ENCODE results near the gene ARRDC1.
"Not testable (repeated sequence)": the region's sequence is repeated elsewhere in the genome, so short reads cannot be mapped to it uniquely, and the experiment has no call there.

ARRDC1 gene

DNA sequence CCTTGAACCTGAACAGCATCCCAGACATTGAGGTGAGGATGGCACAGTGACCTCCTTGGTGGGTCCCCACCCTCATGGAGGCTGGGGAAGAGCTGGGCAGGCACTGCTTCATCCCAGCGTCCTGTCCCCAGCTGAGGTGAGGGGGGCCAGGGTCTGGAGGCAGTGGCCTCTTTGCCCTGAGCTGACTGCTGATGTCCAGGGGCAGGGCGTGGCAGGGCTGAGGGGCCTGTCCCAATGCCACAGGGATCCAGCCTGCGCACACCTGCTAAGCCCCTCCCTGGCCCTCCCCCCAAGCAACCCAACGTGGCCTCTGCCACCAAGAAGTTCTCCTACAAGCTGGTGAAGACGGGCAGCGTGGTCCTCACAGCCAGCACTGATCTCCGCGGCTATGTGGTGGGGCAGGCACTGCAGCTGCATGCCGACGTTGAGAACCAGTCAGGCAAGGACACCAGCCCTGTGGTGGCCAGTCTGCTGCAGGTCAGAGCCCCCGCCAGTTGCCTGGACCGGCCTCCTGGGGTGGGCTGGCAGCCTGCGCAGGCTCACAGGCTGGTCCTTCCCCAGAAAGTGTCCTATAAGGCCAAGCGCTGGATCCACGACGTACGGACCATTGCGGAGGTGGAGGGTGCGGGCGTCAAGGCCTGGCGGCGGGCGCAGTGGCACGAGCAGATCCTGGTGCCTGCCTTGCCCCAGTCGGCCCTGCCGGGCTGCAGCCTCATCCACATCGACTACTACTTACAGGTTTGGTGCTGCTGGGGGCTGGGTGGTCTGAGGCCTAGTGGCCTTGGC, 8.4 kb downstream of the ARRDC1 start:
- DNase-seq: no peak

GRCh38 chr9:137614631-137615386, 9.3 kb downstream of the ARRDC1 start:
- DNase-seq: no peak

DNA sequence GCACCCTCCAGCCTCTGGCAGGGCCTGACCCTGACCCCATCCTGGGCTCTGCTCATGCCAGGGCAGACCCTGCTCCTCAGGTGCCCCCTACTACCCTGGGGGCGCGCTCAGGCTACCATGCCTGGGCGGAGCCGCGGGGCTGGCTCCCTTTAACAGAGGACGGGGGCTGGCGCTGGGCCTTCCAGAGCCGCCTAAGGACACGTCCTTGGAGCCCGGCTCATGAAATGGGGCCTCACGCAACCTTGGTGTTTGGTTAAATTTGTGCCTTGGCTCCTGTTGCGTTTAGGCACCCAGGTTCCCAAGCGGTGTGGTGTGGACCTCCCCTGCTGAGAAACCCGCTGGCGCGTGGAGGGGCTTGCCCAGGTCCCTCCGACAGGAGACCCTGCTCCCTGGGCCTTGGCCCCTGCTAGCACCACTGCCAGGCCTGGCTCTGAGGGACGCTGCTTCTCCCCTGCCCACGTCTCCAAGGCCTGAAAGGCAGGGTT, 9.9 kb downstream of the ARRDC1 start:
- no peak for DNase-seq

DNA sequence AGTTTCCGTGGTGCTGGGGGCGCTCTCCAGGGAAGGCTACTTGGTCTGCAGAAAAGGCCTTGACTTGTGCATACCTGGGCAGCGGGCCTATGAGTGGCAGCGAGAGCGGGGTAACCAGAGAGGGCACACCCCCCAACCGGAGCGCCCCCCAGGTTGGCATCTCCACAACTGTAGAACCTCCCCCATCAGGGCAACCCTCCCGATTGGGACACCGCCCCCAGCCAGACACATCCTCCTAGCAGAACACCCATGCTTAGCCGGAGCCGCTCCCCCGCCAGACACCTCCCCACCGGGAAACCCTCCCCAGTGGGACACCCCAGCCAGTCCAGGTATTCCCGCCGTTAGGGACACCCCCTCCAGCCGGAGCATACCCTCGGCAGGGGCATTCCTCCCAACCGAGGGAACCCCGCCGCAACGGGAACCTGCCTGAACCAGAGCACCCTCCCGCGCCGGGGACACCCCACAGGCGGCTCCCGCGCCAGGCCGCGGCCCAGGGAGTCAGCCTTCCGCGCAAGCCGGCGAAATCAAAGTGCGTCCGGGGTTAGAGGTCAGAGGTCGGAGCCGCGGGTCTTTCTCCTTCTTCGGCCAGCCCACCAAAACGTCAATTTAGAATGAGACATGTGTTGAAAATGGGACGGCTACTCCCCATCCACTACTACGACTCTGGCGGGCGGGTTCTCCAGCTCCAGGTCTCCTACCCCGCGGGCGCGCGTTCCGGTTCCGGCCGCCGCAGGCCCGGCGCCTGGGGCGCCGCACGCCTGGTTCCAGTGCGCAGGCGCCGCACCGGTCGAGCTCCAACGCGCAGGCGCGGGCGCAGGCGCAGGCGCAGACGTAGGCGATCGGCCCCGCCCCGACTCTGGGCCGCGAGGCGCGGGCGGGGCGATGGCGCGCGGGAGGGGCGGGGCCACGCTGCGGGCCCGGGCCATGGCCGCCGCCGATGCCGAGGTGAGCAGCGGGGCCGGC, 12.9 kb downstream of the ARRDC1 start, which contains the start of gene EHMT1:
TSS of gene EHMT1 (plus strand) at position 901 of the 963 bp plus-strand sequence. CDS start at position 925, 24 bp downstream.
- peak; percentile 91 for DNase-seq

DNA sequence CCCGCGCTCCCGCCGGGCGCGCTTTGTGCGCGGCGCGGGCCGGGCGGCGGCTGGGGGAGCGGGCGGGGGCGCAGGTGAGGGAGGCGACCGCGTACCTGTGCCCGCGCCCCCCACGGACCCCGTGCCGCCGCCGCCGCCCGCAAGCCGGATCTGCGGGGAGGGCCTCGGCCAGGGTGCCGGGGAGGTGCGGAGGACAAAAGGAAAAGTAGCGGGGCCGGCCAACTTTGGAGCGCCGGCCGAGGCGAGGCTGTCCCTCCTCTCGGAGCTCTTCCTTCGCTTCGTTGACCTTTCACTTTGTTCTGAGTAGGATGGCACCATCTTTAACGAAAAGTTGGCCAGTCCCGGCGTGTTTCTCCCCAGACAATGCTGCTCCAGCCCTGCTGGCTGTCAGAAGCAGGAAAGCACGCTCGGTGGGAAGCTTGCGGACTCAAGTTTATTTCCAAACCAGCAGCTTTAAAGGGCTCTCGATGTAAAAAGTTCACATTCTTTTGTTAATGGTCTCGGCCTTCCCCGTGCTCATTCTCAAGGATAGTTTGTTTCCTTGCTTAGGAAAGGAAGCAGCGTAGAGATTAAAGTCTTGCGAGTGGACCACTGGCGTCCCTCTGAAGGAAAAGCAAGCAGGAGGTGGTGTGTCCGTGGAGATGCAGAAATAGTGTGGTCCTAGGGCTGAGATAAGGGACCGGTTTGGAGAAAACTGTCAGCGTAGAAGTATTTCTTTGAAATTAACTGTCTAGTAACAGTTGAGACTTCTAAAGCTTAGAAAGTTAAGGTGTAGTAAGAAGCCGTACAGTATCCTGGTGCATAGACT, 14.0 kb downstream of the ARRDC1 start:
- DNase-seq: peak; percentile 40

- DNase-seq: no peak
Measured at GRCh38 chr9:137620048-137620405, 14.5 kb downstream of the ARRDC1 start.

DNA sequence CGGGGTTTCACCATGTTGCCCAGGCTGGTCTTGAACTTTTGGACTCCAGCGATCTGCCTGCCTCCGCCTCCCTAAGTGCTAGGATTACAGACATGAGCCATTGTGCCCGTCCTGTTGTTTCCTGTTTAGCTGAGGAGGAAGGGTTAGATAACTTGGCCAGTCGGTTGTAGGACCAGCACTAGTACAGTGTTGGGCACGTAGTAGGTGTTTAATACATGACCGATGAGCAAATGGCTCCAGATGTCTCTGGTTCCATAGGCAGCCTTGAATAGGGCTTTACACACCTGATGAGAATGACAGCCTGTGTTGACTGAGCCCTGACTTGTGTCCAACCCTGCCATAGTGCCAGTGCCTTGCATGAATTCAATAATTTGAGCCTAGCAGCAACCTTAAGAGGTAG, 15.1 kb downstream of the ARRDC1 start:
- no peak for DNase-seq

GRCh38 chr9:137621131-137621757, 15.8 kb downstream of the ARRDC1 start:
- peak; percentile 41 for DNase-seq

GRCh38 chr9:137622211-137622610, 16.7 kb downstream of the ARRDC1 start:
- DNase-seq: not testable (repeated sequence)

DNA sequence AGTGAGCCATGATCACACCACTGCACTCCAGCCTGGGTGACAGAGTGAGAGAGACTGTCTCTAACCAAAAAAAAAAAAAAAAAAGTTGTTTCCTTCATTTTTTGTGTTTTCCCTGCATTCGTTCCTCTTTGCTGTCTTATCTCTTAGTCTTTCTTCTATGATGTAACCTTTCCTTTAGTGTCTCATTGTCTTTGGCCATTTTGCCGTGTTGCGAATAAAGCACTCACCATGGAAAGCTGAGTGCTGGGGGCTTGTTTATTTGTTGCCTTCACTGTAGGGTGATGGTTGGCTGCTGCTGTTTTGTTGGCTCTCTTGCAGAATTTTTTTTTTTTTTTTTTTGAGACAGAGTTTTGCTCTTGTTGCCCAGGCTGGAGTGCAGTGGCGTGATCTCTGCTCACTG, 21.0 kb downstream of the ARRDC1 start:
- no peak for DNase-seq

GRCh38 chr9:137627406-137627805, 21.9 kb downstream of the ARRDC1 start:
- DNase-seq: not testable (repeated sequence)

GRCh38 chr9:137630126-137630525, 24.6 kb downstream of the ARRDC1 start:
- DNase-seq: no peak

DNA sequence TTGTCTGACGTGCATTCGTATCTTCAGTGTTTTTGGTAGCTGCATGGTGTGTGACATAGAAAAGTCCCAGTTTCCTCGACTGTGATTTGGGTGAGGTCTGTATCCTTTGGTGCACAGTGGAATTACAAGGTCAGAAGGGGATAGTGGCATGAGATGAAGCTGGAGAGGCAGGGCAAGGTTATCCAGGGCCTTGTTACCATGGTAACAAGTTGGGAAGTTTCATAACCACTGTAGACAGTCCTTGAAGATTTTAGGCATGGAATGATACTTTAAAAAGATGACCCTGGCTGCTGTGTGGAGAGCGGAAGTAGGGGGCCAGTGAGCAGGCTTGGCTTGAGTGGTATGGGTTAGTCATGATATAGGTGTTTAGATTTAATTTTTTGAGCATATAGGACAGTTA, 25.2 kb downstream of the ARRDC1 start:
- no peak for DNase-seq

DNA sequence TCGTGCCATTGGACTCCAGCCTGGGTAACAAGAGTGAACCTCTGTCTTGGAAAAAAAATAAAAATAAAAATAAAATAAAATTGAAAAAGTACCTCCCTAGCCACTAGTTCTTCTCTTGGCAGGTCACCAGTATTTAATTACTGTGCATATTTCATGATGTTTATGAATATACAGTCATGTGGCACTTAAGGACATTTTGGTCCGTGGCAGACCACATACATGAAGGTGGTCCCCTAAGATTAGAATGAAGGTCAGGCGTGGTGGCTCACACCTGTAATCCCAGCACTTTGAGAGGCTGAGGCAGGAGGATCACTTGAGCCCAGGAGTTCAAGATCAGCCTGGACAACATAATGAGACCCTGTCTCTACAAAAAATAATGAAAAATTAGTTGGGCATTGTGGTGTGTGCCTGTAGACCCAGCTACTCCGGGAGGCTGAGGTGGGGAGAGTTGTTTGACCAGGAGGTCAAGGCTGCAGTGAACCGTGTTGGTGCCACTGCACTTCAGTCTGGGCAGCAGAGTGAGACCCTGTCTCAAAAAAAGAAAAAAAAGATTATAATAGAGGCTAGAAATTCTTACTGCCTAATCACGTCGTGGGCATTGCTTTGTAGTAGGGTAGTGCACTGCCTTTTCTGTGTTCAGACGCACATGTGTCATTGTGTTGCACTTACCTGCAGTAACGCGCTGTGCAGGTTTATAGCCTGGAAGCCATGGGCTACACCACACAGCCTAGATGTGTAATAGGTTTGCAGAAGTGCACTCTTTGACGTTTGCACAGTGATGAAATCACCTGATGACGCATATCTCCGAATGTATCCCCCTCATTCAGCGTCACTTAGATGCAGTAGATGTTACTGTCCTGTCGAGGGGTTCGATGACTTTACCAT, 26.1 kb downstream of the ARRDC1 start:
- DNase-seq: no peak

DNA sequence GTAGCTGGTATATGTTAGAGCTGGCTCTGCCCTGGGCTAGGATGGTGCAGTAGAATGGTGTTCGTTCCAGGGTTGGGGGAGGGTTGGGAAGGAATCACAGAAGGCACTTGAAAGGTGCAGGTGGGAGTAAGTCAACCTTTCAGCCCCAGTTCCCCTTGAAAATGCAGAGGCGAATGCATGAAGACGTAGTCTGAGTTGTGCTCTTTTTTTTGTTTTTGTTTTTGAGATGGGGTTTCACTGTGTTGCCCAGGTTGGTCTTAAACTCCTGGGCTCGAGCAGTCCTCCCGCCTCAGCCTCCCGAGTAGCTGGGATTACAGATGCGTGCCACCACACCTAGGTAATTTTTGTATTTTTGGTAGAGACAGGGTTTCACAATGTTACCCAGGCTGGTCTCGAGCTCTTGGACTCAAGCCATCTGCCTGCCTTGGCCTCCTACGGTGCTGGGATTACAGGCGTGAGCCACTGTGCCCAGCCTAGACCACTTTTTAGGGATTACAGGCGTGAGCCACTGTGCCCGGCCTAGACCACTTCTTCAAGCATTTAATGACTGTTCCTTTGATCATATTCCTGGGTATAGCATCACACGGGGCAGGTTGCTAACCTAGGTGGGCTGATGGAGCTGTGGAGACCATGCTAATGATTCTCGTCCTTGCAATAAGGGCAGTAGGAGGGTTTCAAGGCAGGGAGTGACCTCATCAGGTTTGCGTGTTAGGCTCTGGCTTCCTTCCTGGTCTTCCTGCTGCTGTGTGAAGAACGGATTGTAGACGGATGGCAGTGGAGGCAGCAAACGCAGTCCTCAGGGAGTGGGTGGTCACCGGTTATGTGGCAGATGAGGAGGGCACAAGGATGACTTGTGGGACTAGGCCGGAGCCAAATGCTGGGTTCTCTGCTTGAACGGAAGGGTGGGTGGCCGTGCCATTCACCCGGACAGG, 27.0 kb downstream of the ARRDC1 start:
- DNase-seq: no peak

- no peak for DNase-seq
Measured at GRCh38 chr9:137634016-137634415, 28.5 kb downstream of the ARRDC1 start.

- DNase-seq: no peak
Measured at GRCh38 chr9:137638680-137639079, 33.2 kb downstream of the ARRDC1 start.

DNA sequence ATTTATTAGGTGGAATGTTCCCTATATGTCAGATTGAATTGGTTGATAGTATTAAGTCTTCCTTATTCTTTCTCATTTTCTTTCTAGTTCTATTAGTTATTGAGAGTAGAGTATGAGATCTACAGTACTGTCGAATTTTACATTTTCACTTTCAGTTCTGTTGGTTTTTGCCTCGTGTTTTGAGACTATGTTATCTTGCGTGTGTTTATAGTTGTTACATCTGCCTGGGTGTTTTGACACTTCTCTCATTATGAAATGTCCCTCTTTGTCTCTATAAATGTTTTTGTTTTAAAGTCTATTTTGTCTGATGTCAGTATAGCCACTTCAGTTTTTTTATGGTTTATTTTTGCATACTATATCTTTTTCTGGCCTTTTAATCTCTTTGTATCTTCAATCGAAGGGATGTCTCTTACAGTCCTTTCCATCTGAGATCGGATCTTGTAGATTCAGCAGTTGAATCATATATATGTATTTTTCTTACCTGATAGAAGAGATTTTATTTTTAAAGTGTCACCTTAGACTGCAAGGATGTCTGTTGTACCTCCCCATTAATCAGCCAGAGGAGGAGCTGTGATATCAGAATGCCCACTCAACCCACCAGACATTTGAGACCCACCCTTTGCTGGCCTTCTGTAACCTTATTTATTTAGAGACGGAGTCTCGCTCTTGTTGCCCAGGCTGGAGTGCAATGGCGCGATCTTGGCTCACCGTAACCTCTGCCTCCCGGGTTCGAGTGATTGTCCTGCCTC, 34.0 kb downstream of the ARRDC1 start:
- peak; percentile 39 for DNase-seq

GRCh38 chr9:137640862-137641261, 35.4 kb downstream of the ARRDC1 start:
- DNase-seq: no peak

All from CD4-positive, alpha-beta T cell treated with Interleukin-21 for 1 hour (primary cell).